Measurements from ENCODE around the gene TNFRSF6B.

- no peak for TF ChIP-seq CTCF (IDR thresholded peaks at IDR 0.05)
- no peak for TF ChIP-seq ZFX (IDR thresholded peaks at IDR 0.05; ENCODE audit: borderline replicate concordance)
Measured at GRCh38 chr20:63682384-63683139, 13.9 kb upstream of the TNFRSF6B start.

All from 22Rv1 (cell line).